Measurements from ENCODE around the gene MRPS2.

MRPS2 gene

DNA sequence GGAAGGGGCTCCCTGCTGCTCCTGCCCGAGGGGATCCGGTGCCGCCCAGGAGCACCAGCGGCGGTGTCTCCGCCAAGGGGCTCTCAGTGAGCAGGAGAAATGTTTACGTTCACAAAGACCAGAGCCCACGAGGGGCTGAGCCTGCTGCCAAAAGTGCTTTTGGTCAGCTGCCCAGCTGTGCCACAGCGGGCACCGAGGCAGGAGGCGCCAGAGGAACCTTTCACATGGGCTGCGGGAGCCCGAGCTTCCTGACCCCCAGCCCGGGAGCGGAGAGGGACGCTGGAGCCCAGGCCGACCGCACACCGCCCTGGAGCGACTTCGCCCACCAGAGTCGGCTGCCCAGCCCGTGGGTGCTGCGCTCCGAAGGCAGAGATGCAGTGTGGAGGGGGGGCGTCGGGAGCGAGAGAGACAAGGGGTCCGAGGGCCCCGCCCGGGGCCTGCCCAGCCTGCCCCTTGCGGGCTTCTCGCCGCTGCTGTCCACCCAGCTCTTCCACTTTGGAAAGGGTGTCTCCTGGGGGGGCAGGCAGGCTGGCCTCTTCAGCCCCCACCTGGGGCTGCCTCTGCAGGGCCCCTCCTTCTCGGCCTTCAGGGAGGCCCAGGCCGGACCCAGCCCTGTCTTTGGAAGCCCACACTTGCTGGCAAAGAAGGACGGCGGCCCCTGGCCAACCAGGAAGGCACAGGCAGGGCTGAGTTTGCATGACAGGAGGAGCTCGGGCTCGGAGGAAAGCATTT lies 13.0 kb upstream of the MRPS2 start:
- peaks cover 4 to 6% of the 10 kb centered on the region in 2 donors for H3K27me3 Mint-ChIP-seq
- DNase-seq (no peak), ATAC-seq (replicated peaks) (no peak)
- peaks cover 2 to 31% of the 10 kb centered on the region in 2 donors for H3K36me3 Mint-ChIP-seq
- H3K27ac Mint-ChIP-seq: no peak overlapping the region
- no peaks in the 10 kb centered on the region for H3K4me1 Mint-ChIP-seq
- no peaks in the 10 kb centered on the region for H3K9me3 Mint-ChIP-seq
- H3K4me3 Mint-ChIP-seq: no peak overlapping the region

DNA sequence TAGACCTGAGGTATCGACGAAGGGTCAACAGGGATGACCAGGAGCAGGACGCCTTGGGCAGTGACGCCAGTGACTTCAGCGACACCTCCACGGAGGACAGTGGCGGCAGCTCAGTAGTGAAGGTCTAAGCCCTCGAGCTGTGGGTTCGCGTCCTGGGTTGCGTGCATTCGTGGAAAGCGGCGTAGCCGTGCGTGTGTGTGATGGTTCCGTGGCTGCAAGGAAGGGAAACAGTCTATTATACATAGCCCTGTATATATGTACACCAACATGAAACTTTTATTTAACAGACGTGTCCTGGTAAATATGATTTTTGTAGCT lies 12.5 kb upstream of the MRPS2 start:
- H3K27me3 Mint-ChIP-seq: peaks cover 4 to 6% of the 10 kb centered on the region in 2 donors
- no peaks in the 10 kb centered on the region for H3K4me1 Mint-ChIP-seq
- DNase-seq: no peak
- ATAC-seq (replicated peaks): no peak
- no peaks in the 10 kb centered on the region for H3K9me3 Mint-ChIP-seq
- peaks cover 2 to 31% of the 10 kb centered on the region in 2 donors for H3K36me3 Mint-ChIP-seq
- no peak overlapping the region for H3K4me3 Mint-ChIP-seq
- no peak overlapping the region for H3K27ac Mint-ChIP-seq

DNA sequence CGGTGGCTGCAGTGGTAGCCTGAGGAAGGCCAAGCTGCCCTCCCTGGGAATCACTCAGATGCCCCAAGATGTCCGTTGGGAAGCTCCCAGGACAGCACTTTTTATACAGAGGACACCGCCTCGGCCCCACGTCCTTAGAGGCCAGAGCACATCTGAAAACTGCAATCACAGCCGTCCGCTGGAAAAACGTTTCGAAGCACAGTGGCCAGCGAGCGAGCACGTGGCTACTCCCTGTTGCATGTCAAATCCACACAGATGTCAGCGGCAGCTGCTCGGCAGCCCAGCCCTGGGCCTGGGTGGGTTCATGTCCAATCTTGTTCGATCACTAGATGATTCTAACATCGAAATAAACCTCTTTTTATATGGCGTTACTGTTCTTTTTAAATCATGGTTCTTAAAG lies 12.0 kb upstream of the MRPS2 start:
- peaks cover 4 to 6% of the 10 kb centered on the region in 2 donors for H3K27me3 Mint-ChIP-seq
- H3K36me3 Mint-ChIP-seq: peaks cover 2 to 31% of the 10 kb centered on the region in 2 donors

GRCh38 chr9:135489188-135489906 lies 11.1 kb upstream of the MRPS2 start:
- no peak overlapping the region for H3K4me3 Mint-ChIP-seq
- no peak overlapping the region for H3K27ac Mint-ChIP-seq
- DNase-seq: no peak

More for the DNA sequence above, 12.0 kb upstream of the MRPS2 start:
- no peak for DNase-seq
- Mint-ChIP-seq H3K9me3 (no peaks in the 10 kb centered on the region), H3K4me1 (no peaks in the 10 kb centered on the region), H3K4me3 (no peak overlapping the region), H3K27ac (no peak overlapping the region)
- no peak for ATAC-seq (replicated peaks)

GRCh38 chr9:135490166-135490870 lies 10.2 kb upstream of the MRPS2 start:
- ATAC-seq (replicated peaks) (no peak), DNase-seq (no peak)
- Mint-ChIP-seq H3K27me3 (peaks cover 7 to 8% of the 10 kb centered on the region in 2 donors), H3K27ac (no peak overlapping the region), H3K9me3 (no peaks in the 10 kb centered on the region), H3K36me3 (peaks cover under 1 to 14% of the 10 kb centered on the region in 2 donors), H3K4me3 (no peak overlapping the region), H3K4me1 (no peaks in the 10 kb centered on the region)

More at GRCh38 chr9:135489188-135489906, 11.1 kb upstream of the MRPS2 start:
- no peaks in the 10 kb centered on the region for H3K9me3 Mint-ChIP-seq
- no peaks in the 10 kb centered on the region for H3K4me1 Mint-ChIP-seq
- no peak for ATAC-seq (replicated peaks)
- peaks cover 4 to 6% of the 10 kb centered on the region in 2 donors for H3K27me3 Mint-ChIP-seq
- H3K36me3 Mint-ChIP-seq: peaks cover 2 to 24% of the 10 kb centered on the region in 2 donors

- no peaks in the 10 kb centered on the region for H3K4me1 Mint-ChIP-seq
- H3K9me3 Mint-ChIP-seq: no peaks in the 10 kb centered on the region
- no peak for ATAC-seq (replicated peaks)
- no peak overlapping the region for H3K27ac Mint-ChIP-seq
- peaks cover 0 to 10% of the 10 kb centered on the region in 2 donors for H3K36me3 Mint-ChIP-seq
- DNase-seq: no peak
- peaks cover 6 to 9% of the 10 kb centered on the region in 2 donors for H3K27me3 Mint-ChIP-seq
- H3K4me3 Mint-ChIP-seq: no peak overlapping the region
Measured at GRCh38 chr9:135490980-135491464, 9.5 kb upstream of the MRPS2 start.

DNA sequence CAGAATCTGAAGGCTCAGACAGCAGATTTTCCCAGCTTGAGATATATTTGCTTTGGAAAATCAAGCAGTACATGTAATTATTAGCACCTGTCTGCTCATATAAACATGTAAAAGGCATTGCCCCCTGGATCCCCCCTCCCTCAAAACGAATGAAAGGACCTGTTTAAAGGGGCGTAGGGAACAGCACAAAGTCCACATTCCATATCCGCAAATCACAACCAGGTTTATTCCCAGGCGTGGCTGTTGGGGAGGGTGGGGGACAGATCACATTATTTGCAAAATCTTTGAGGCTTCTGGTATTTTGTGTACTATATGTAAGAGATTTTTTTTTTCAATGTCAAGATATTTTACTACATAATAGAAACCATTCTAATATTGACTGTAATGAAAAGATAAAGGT lies 8.7 kb upstream of the MRPS2 start:
- Mint-ChIP-seq H3K27ac (no peak overlapping the region), H3K36me3 (peaks cover 0 to 4% of the 10 kb centered on the region in 2 donors), H3K9me3 (no peaks in the 10 kb centered on the region), H3K4me1 (no peaks in the 10 kb centered on the region), H3K4me3 (no peak overlapping the region), H3K27me3 (peaks cover 6 to 9% of the 10 kb centered on the region in 2 donors)
- no peak for ATAC-seq (replicated peaks)
- no peak for DNase-seq

GRCh38 chr9:135492886-135493669 lies 7.4 kb upstream of the MRPS2 start:
- no peak for DNase-seq
- no peaks in the 10 kb centered on the region for H3K9me3 Mint-ChIP-seq
- peaks cover 9 to 16% of the 10 kb centered on the region in 2 donors for H3K27me3 Mint-ChIP-seq
- no peak for ATAC-seq (replicated peaks)
- H3K4me3 Mint-ChIP-seq: no peak overlapping the region
- no peaks in the 10 kb centered on the region for H3K4me1 Mint-ChIP-seq
- no peaks in the 10 kb centered on the region for H3K36me3 Mint-ChIP-seq
- H3K27ac Mint-ChIP-seq: no peak overlapping the region

GRCh38 chr9:135494791-135495559 lies 5.5 kb upstream of the MRPS2 start:
- Mint-ChIP-seq H3K36me3 (no peaks in the 10 kb centered on the region), H3K4me1 (peaks cover 7 to 9% of the 10 kb centered on the region in 2 donors), H3K27ac (no peak overlapping the region), H3K9me3 (no peaks in the 10 kb centered on the region), H3K4me3 (no peak overlapping the region), H3K27me3 (peaks cover 13 to 18% of the 10 kb centered on the region in 2 donors)
- DNase-seq (no peak), ATAC-seq (replicated peaks) (no peak)

DNA sequence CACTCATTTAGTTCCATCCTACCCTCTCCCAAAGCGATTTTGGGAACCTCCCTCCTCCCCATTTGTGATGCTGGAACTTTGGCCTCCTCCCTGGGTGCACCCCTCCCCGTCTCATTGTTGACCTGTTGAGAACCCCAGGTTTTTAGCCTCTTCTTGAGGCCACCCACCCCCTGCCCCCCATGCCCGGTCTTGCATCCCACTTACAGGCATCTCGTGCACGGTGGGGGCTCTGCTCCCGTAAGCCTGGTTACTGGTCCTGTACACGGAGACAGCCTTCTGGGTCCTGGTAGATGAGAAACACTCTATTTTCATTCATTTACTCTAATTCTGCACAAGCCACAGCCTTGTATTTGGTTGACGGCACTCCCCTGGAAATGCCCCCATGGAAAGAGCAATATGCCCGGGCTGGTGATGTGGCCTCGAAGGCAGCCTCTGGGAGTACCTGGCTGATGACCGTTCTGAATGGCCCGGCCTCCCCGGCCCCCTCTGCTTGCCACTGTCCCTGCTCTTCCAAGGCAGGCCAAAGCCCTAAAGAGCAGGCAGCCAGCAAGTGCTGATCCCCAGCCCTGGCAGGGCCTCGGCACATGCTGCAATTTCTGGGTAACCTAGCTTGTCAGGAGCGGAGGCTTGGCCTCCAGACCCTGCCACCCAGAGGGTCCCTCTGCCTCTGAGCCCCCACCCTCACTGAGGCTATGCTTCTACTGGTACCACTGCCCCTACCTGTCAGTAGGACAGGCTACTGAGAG lies 1.9 kb upstream of the MRPS2 start:
- Mint-ChIP-seq H3K9me3 (no peaks in the 10 kb centered on the region), H3K36me3 (peaks cover 14 to 24% of the 10 kb centered on the region in 2 donors), H3K27ac (peak overlapping the region; percentile 20), H3K4me3 (no peak overlapping the region), H3K4me1 (peaks cover 16 to 31% of the 10 kb centered on the region in 2 donors), H3K27me3 (peaks cover 13 to 18% of the 10 kb centered on the region in 2 donors)
- DNase-seq (no peak), ATAC-seq (replicated peaks) (no peak)

- ATAC-seq (replicated peaks): peak; percentile 63 to 68
- Mint-ChIP-seq H3K9me3 (no peaks in the 10 kb centered on the region), H3K27ac (peak overlapping the region; percentile 75)
Measured at GRCh38 chr9:135499326-135500070, 984 bp upstream of the MRPS2 start.

DNA sequence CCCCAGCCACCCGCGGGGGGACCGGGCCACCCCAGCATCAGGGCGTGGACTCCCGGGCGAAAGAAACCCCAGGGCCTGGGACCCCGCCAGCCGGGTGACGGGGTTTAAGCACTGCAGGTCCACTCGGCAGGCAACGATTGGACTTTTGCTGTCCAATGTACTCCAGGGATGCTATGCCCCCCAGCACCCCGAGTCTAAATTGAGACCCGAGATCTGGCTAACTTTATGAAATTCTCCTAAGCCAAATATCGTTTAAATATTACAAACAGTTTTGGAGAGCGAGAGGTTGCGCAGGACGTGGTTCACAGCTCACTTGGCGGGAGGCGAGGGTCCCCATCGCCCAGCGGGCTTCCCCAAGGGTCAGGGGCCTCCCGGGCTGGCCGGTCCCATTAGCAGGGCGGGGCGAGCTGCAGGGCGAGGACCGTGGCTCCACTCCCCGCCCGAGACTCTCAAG lies 384 bp upstream of the MRPS2 start:
- Mint-ChIP-seq H3K27ac (no peak overlapping the region), H3K4me1 (peaks cover 21 to 41% of the 10 kb centered on the region in 2 donors), H3K9me3 (no peaks in the 10 kb centered on the region), H3K36me3 (peaks cover 28 to 40% of the 10 kb centered on the region in 2 donors), H3K27me3 (peaks cover 9 to 12% of the 10 kb centered on the region in 2 donors), H3K4me3 (peak overlapping the region; percentile 89 to 96)
- no peak for DNase-seq
- ATAC-seq (replicated peaks): peak; percentile 6 to 24

More at GRCh38 chr9:135499326-135500070, 984 bp upstream of the MRPS2 start:
- Mint-ChIP-seq H3K27me3 (peaks cover 13 to 18% of the 10 kb centered on the region in 2 donors), H3K4me3 (peak overlapping the region; percentile 89 to 96), H3K4me1 (peaks cover 19 to 35% of the 10 kb centered on the region in 2 donors), H3K36me3 (peaks cover 22 to 34% of the 10 kb centered on the region in 2 donors)
- DNase-seq: peak; percentile 84
